Spleen (tissue), 10 donors: ENCODE measurements around the gene TJP2. TPM values are rescaled to one million over a fixed set of nuclear protein-coding genes. Genes with fewer than 3 reads are reported as not detected.

ENCODE experiments used
- polyA plus RNA-seq, 3 donors: library from polyadenylated mRNA; stranded (reverse); fragments of 200-250 nt; gene quantifications; one replicate each; pipeline ENCODE4 v1.2.1, GENCODE V29; 2013
- total RNA-seq, 7 donors: library from RNA; depleted of rRNA in 3 of 7; stranded (reverse); fragments of >200 nt in 3 of 7; fragmentation: NEBNext Ultra II Directional in 4 of 7; extraction: Animal tissue kit (Norgen Biotek cat#: 25700) in 4 of 7; gene quantifications; one replicate each; pipeline versions ENCODE4 v1.1.0 to v1.2.1, GENCODE V29; 2016 to 2021
- donor health status: healthy with polysubstance abuse.
- donor health status: DM: no; HTN: no; CAD: no; lungs with moderate emphysema.
- donor health status: DM: no; HTN: no; CAD: no.
- donor health status: Bipolar disorder and iron deficiency.
- donor health status: healthy.
- donor health status: DM: no; HTN: no; CAD: no.
- donor health status: DM: yes; HTN: yes; CAD: no.

Gene TJP2
- total and polyA plus RNA-seq, 10 donors: 2.9 to 20.5 (median 15.2) TPM

Other genes starting within 250 kb of the TJP2 start
- gene PRKACG, start 160.2 kb upstream of the TJP2 start, total RNA-seq: not detected
- gene PRKACG, start 160.2 kb upstream of the TJP2 start, polyA plus RNA-seq: not detected
- gene FXN, start 138.5 kb upstream of the TJP2 start, total RNA-seq: 10 to 100 TPM; 11.1 to 25.3 (median 17.8) TPM
- 10 to 100 TPM; 11.3 to 17.0 (median 13.3) TPM for gene FXN, start 138.5 kb upstream of the TJP2 start, polyA plus RNA-seq
- gene ENTREP1, start 150.9 kb downstream of the TJP2 start, total RNA-seq: 1 to 10 TPM in 5 of 7 donors, under 1 TPM in 2; 0.74 to 2.6 (median 1.6) TPM
- gene ENTREP1, start 150.9 kb downstream of the TJP2 start, polyA plus RNA-seq: 1 to 10 TPM in 1 of 3 donors, under 1 TPM in 2; 0.61 to 1.2 (median 0.99) TPM